Ishikawa (cell line): ENCODE data around the gene GAS7.

Experiments
- CEBPB ChIP-seq: IDR thresholded peaks from 2 replicates; pipeline ENCODE4 v1.6.1; 2012
- CREB1 ChIP-seq: IDR thresholded peaks from 2 replicates; pipeline ENCODE4 v1.6.1; 2012; ENCODE audit warnings: low read depth
- EP300 ChIP-seq: IDR thresholded peaks from 2 replicates; pipeline ENCODE4 v1.6.1; 2012; ENCODE audit warnings: borderline replicate concordance
- TEAD4 ChIP-seq: IDR thresholded peaks from 2 replicates; pipeline ENCODE4 v1.6.1; 2012
- YY1 ChIP-seq: IDR thresholded peaks from 2 replicates; pipeline ENCODE4 v1.6.1; 2012; ENCODE audit warnings: low read depth
- ZBTB7A ChIP-seq: IDR thresholded peaks from 2 replicates; pipeline ENCODE4 v1.6.1; 2012; ENCODE audit warnings: low read depth
- TF ChIP-seq, protein P1 (sequence below): IDR thresholded peaks from 2 replicates; pipeline ENCODE4 v1.6.1; 2012
- TF ChIP-seq, protein P2 (sequence below): IDR thresholded peaks from 2 replicates; pipeline ENCODE4 v1.6.1; 2012; ENCODE audit warnings: low read depth, mild to moderate bottlenecking

GRCh38 chr17:9943343-9943742, 255.1 kb downstream of the GAS7 start:
- no peak for TF ChIP-seq TEAD4
- TF ChIP-seq YY1 = no peak
- TF ChIP-seq, protein P1, sequence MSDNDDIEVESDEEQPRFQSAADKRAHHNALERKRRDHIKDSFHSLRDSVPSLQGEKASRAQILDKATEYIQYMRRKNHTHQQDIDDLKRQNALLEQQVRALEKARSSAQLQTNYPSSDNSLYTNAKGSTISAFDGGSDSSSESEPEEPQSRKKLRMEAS = no peak
- TF ChIP-seq CREB1 = no peak
- TF ChIP-seq ZBTB7A = no peak
- no peak for TF ChIP-seq CEBPB
- no peak for TF ChIP-seq EP300
- TF ChIP-seq, protein P2, sequence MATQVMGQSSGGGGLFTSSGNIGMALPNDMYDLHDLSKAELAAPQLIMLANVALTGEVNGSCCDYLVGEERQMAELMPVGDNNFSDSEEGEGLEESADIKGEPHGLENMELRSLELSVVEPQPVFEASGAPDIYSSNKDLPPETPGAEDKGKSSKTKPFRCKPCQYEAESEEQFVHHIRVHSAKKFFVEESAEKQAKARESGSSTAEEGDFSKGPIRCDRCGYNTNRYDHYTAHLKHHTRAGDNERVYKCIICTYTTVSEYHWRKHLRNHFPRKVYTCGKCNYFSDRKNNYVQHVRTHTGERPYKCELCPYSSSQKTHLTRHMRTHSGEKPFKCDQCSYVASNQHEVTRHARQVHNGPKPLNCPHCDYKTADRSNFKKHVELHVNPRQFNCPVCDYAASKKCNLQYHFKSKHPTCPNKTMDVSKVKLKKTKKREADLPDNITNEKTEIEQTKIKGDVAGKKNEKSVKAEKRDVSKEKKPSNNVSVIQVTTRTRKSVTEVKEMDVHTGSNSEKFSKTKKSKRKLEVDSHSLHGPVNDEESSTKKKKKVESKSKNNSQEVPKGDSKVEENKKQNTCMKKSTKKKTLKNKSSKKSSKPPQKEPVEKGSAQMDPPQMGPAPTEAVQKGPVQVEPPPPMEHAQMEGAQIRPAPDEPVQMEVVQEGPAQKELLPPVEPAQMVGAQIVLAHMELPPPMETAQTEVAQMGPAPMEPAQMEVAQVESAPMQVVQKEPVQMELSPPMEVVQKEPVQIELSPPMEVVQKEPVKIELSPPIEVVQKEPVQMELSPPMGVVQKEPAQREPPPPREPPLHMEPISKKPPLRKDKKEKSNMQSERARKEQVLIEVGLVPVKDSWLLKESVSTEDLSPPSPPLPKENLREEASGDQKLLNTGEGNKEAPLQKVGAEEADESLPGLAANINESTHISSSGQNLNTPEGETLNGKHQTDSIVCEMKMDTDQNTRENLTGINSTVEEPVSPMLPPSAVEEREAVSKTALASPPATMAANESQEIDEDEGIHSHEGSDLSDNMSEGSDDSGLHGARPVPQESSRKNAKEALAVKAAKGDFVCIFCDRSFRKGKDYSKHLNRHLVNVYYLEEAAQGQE = no peak
